Measurements from ENCODE around the gene NOTCH2. TPM values are rescaled to one million over a fixed set of nuclear protein-coding genes. Genes with fewer than 3 reads are reported as not detected.
A peak's percentile ranks its signal among the peaks of the same experiment; 100 is the strongest.

NOTCH2 gene
- total and polyA plus RNA-seq, 8 donors = 6.7 to 89.4 (median 45.7) TPM

DNA sequence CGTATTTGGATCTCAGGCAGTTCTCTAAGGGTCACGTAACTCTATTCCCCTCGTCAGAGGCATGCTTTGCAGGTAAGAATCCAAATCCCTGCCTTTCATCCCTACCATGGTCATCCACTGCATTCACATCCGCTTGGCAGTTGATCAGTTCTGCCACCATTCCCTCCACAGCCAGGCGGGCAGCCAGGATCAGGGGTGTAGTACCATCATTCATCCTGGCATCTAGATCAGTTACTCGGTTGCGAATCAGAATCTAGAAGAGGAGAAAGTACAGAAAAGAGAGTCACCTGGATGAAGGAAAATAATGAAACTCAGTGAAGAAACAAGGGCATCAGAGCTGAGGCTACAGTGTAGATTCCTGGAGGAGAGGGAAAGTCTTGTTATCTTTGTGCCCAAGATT lies 151.2 kb downstream of the NOTCH2 start:
- FAIRE-seq = no peak
- H3K27ac ChIP-seq = no peak overlapping the region
- WGBS, 2 donors = 91 to 93% methylated on average over 7 of the region's 7 CpGs
- H3K27me3 ChIP-seq = no peaks in the 10 kb centered on the region
- ATAC-seq = no peak
- no peak for DNase-seq
- intact Hi-C loops (cut with DNase I) = no loop called here
- no peaks in the 10 kb centered on the region for H3K9me3 ChIP-seq
- peaks cover 5 to 73% (median 25%) of the 10 kb centered on the region in 3 donors for H3K36me3 ChIP-seq
- no peaks in the 10 kb centered on the region for H3K4me1 ChIP-seq
- no peak for TF ChIP-seq CTCF (IDR thresholded peaks at IDR 0.05)
- H3K4me3 ChIP-seq = no peak overlapping the region

DNA sequence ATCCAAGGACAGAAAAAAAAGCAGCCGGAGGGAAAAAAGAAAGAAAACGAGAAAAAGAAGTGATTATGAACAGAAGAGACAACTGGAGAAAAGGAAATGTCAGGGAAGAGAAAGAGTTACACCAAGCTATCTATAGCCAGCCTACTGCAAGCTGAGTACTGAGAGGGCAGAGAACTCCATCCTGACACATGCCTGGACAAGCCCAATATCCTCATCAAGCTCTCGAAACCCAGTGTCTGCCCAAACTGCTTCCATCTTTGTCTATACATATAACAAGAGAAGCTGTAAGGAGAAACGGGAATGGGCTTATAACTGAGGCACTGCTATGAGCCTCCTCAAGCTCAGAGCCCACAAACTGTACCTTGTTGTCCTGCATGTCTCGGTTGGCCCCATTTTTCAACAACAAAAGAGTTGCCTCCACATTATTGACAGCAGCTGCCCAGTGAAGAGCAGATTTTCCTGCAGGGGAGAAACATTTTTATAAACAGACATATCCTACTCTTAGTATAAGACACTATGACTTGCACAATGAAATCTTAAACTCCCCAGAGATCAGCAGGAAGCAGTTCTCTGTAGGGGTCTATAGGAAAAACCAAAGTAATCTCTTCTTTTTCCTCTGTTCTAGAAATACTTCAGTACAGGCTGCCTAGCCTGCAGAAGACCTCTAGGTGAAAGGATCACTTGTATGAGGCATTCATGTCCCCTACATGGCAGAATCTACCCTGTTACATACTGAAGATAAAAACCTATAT lies 152.0 kb downstream of the NOTCH2 start:
- WGBS, 2 donors = 82 to 87% methylated on average over 5 of the region's 5 CpGs
- H3K4me1 ChIP-seq = no peaks in the 10 kb centered on the region
- FAIRE-seq = no peak
- no peaks in the 10 kb centered on the region for H3K9me3 ChIP-seq
- no peak overlapping the region for H3K4me3 ChIP-seq
- intact Hi-C loops (cut with DNase I) = no loop called here
- no peak overlapping the region for H3K27ac ChIP-seq
- no peak for TF ChIP-seq CTCF (IDR thresholded peaks at IDR 0.05)
- H3K27me3 ChIP-seq = no peaks in the 10 kb centered on the region
- no peak for ATAC-seq
- H3K36me3 ChIP-seq = peaks cover 5 to 73% (median 25%) of the 10 kb centered on the region in 3 donors
- no peak for DNase-seq

DNA sequence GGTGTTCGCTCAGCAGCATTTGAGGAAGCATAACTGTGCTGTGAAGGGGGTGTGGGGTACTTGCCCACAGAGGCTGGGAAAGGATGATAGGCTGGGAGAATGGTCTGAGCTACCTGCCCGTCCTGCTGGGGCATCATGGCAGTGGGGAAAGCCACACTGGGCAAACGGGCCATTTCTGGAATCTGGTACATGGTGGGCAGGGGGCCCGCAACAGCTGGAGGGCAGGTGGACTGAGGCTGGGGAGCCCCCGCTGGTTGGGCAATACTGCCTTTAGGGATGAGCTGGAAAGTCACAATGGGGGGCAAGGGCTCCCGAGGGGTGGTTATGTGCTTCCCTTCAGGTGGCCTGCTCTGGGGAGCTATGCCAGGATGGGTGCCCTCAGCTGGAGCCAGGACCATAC lies 153.9 kb downstream of the NOTCH2 start:
- no peaks in the 10 kb centered on the region for H3K9me3 ChIP-seq
- FAIRE-seq (no peak), ATAC-seq (no peak), DNase-seq (peak in 1 of 6 donors; percentile 40)
- WGBS, 2 donors = 94 to 98% methylated on average over 6 of the region's 6 CpGs
- no peak for TF ChIP-seq CTCF (IDR thresholded peaks at IDR 0.05)
- H3K4me3 ChIP-seq = no peak overlapping the region
- H3K27ac ChIP-seq = no peak overlapping the region
- no peaks in the 10 kb centered on the region for H3K27me3 ChIP-seq
- intact Hi-C loops (cut with DNase I) = no loop called here
- H3K4me1 ChIP-seq = no peaks in the 10 kb centered on the region
- H3K36me3 ChIP-seq = peaks cover 0 to 61% (median 25%) of the 10 kb centered on the region in 3 donors

DNA sequence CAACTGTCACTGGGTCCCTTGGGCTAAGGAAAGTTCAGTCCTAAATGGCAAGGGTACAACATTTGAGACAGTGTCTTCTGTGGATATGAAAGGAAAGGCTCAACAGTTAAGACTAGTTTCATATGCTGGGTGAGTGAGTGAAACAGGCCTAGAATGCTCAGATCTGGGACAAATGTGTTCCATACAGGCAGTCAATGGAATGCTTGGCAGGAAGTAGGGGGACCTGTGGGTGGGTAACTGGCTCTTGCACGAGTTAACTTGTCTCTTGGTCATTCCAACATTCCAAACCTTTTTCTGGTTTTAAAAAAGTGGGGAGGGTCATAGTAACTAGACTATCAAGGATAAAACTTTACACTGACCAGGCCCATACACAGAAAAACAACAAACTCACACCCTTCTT lies 155.4 kb downstream of the NOTCH2 start:
- no peak for FAIRE-seq
- H3K9me3 ChIP-seq = no peaks in the 10 kb centered on the region
- H3K4me3 ChIP-seq = no peak overlapping the region
- no peak for DNase-seq
- no peaks in the 10 kb centered on the region for H3K27me3 ChIP-seq
- H3K27ac ChIP-seq = no peak overlapping the region
- no peaks in the 10 kb centered on the region for H3K4me1 ChIP-seq
- intact Hi-C loops (cut with DNase I) = no loop called here
- 60 to 71% methylated on average over 1 of the region's 1 CpG for WGBS, 2 donors
- H3K36me3 ChIP-seq = peaks cover 0 to 47% (median 20%) of the 10 kb centered on the region in 3 donors
- no peak for TF ChIP-seq CTCF (IDR thresholded peaks at IDR 0.05)
- no peak for ATAC-seq

DNA sequence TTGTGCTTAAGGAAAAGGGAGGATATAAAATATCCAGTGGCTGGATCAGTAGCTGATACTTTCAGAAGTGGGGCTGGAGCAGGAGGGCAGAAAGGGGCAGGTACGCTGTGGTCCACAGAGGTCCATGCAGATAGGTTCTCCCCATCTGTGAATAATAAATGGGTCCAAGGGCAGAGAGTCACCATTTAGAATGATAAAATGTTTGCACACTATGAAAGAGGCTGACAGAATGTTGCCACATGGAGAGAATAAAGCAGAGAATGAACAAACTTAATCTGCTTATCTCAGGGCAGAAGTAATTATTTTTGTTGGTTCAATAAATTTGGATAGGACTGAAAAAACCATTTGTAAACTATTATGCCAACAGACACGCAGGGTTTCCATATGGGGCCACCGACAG lies 156.5 kb downstream of the NOTCH2 start:
- Histone ChIP-seq H3K27me3 (no peaks in the 10 kb centered on the region), H3K36me3 (peaks cover 0 to 36% (median 12%) of the 10 kb centered on the region in 3 donors), H3K9me3 (no peaks in the 10 kb centered on the region), H3K27ac (no peak overlapping the region), H3K4me3 (no peak overlapping the region), H3K4me1 (no peaks in the 10 kb centered on the region)
- no peak for TF ChIP-seq CTCF (IDR thresholded peaks at IDR 0.05)
- intact Hi-C loops (cut with DNase I) = no loop called here
- no peak for FAIRE-seq
- 58 to 64% methylated on average over 3 of the region's 3 CpGs for WGBS, 2 donors
- peak in 2 of 4 donors; percentile 57 to 60 for ATAC-seq
- DNase-seq = no peak
